HEK293 (cell line): ENCODE measurements around the gene LY6G6D.

Source experiments
- SETDB1 ChIP-seq: IDR thresholded peaks from one replicate; pipeline ENCODE4 v1.6.1; 2017; ENCODE audit warnings: mild to moderate bottlenecking, low read length, moderate library complexity, mixed read lengths; ENCODE audit not compliant: insufficient read length
- ZNF24 ChIP-seq: fragments of 450-650 bp; formaldehyde crosslinking; IDR thresholded peaks from 2 replicates; pipeline ENCODE4 v1.5.1; 2016; ENCODE audit warnings: missing biosample characterization, missing genetic modification characterization
- TF ChIP-seq, protein P1 (sequence below): fragments of 450-650 bp; formaldehyde crosslinking; IDR thresholded peaks from 2 replicates; pipeline ENCODE4 v1.5.1; 2016; ENCODE audit warnings: missing biosample characterization, missing genetic modification characterization
- TF ChIP-seq, protein P2 (sequence below): fragments of 450-650 bp; formaldehyde crosslinking; IDR thresholded peaks from 2 replicates; pipeline ENCODE4 v1.5.1; 2016; ENCODE audit warnings: missing biosample characterization, missing genetic modification characterization
- TF ChIP-seq, protein P3 (sequence below): fragments of 450-650 bp; formaldehyde crosslinking; IDR thresholded peaks from 2 replicates; pipeline ENCODE4 v1.5.1; 2016; ENCODE audit warnings: missing biosample characterization, missing genetic modification characterization

- TF ChIP-seq ZNF24 (no peak), SETDB1 (no peak)
- TF ChIP-seq, protein P1, sequence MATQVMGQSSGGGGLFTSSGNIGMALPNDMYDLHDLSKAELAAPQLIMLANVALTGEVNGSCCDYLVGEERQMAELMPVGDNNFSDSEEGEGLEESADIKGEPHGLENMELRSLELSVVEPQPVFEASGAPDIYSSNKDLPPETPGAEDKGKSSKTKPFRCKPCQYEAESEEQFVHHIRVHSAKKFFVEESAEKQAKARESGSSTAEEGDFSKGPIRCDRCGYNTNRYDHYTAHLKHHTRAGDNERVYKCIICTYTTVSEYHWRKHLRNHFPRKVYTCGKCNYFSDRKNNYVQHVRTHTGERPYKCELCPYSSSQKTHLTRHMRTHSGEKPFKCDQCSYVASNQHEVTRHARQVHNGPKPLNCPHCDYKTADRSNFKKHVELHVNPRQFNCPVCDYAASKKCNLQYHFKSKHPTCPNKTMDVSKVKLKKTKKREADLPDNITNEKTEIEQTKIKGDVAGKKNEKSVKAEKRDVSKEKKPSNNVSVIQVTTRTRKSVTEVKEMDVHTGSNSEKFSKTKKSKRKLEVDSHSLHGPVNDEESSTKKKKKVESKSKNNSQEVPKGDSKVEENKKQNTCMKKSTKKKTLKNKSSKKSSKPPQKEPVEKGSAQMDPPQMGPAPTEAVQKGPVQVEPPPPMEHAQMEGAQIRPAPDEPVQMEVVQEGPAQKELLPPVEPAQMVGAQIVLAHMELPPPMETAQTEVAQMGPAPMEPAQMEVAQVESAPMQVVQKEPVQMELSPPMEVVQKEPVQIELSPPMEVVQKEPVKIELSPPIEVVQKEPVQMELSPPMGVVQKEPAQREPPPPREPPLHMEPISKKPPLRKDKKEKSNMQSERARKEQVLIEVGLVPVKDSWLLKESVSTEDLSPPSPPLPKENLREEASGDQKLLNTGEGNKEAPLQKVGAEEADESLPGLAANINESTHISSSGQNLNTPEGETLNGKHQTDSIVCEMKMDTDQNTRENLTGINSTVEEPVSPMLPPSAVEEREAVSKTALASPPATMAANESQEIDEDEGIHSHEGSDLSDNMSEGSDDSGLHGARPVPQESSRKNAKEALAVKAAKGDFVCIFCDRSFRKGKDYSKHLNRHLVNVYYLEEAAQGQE: no peak
- TF ChIP-seq, protein P2, sequence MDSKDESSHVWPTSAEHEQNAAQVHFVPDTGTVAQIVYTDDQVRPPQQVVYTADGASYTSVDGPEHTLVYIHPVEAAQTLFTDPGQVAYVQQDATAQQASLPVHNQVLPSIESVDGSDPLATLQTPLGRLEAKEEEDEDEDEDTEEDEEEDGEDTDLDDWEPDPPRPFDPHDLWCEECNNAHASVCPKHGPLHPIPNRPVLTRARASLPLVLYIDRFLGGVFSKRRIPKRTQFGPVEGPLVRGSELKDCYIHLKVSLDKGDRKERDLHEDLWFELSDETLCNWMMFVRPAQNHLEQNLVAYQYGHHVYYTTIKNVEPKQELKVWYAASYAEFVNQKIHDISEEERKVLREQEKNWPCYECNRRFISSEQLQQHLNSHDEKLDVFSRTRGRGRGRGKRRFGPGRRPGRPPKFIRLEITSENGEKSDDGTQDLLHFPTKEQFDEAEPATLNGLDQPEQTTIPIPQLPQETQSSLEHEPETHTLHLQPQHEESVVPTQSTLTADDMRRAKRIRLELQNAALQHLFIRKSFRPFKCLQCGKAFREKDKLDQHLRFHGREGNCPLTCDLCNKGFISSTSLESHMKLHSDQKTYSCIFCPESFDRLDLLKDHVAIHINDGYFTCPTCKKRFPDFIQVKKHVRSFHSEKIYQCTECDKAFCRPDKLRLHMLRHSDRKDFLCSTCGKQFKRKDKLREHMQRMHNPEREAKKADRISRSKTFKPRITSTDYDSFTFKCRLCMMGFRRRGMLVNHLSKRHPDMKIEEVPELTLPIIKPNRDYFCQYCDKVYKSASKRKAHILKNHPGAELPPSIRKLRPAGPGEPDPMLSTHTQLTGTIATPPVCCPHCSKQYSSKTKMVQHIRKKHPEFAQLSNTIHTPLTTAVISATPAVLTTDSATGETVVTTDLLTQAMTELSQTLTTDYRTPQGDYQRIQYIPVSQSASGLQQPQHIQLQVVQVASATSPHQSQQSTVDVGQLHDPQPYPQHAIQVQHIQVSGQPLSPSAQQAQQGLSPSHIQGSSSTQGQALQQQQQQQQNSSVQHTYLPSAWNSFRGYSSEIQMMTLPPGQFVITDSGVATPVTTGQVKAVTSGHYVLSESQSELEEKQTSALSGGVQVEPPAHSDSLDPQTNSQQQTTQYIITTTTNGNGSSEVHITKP (tag by site-specific recombination): no peak
- TF ChIP-seq, protein P3, sequence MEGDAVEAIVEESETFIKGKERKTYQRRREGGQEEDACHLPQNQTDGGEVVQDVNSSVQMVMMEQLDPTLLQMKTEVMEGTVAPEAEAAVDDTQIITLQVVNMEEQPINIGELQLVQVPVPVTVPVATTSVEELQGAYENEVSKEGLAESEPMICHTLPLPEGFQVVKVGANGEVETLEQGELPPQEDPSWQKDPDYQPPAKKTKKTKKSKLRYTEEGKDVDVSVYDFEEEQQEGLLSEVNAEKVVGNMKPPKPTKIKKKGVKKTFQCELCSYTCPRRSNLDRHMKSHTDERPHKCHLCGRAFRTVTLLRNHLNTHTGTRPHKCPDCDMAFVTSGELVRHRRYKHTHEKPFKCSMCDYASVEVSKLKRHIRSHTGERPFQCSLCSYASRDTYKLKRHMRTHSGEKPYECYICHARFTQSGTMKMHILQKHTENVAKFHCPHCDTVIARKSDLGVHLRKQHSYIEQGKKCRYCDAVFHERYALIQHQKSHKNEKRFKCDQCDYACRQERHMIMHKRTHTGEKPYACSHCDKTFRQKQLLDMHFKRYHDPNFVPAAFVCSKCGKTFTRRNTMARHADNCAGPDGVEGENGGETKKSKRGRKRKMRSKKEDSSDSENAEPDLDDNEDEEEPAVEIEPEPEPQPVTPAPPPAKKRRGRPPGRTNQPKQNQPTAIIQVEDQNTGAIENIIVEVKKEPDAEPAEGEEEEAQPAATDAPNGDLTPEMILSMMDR (tag by site-specific recombination): no peak
These were observed 8.3 kb downstream of the LY6G6D start, which contains the start of gene MPIG6B for GRCh38 chr6:31723245-31723979.
